Testis (tissue), 2 donors: ENCODE data around the gene CACNA2D4.

Source experiments
- POLR2A ChIP-seq: fragments of 450-650 bp; IDR thresholded peaks from one replicate; pipeline ENCODE4 v1.6.1; 2017; ENCODE audit warnings: antibody characterized with exemption, mild to moderate bottlenecking, moderate library complexity
- TF ChIP-seq, protein P1 (sequence below), 3 experiments: fragments of 450-650 bp in 2 of 3; fragments of 200-600 bp in 1 of 3; sonication (generic) in 1 of 3; IDR thresholded peaks; one replicate each; pipeline ENCODE4 v1.5.1; 2016 to 2019; ENCODE audit warnings: antibody characterized with exemption in 3 of 3, mild to moderate bottlenecking in 2 of 3, moderate library complexity in 1 of 3

DNA sequence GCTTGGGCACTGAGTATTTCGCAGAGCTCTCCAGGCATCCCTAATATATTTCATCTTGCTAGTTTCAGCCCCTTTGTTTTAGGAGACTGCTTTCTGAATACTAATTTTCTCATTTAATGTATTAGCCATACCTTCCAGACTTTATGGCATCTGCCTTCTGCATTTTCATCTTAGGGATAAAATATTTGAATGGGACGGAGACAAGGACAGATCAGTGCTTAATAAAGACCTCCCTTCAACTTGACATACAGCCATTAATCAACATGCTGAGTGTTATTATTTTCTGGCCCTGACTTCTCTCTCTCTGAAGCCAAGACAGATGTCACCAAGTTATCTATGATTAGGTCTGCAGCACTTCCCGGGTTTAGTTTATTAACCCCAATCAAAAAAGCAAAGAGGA is 42.4 kb downstream of the CACNA2D4 start:
- no peak for TF ChIP-seq POLR2A
- TF ChIP-seq, protein P1, sequence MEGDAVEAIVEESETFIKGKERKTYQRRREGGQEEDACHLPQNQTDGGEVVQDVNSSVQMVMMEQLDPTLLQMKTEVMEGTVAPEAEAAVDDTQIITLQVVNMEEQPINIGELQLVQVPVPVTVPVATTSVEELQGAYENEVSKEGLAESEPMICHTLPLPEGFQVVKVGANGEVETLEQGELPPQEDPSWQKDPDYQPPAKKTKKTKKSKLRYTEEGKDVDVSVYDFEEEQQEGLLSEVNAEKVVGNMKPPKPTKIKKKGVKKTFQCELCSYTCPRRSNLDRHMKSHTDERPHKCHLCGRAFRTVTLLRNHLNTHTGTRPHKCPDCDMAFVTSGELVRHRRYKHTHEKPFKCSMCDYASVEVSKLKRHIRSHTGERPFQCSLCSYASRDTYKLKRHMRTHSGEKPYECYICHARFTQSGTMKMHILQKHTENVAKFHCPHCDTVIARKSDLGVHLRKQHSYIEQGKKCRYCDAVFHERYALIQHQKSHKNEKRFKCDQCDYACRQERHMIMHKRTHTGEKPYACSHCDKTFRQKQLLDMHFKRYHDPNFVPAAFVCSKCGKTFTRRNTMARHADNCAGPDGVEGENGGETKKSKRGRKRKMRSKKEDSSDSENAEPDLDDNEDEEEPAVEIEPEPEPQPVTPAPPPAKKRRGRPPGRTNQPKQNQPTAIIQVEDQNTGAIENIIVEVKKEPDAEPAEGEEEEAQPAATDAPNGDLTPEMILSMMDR (IDR thresholded peaks at IDR 0.05): no peak
